Subcutaneous abdominal adipose tissue (tissue), 5 donors: ENCODE results near the gene FGF2.
A peak's percentile ranks its signal among the peaks of the same experiment; 100 is the strongest.

Source experiments
- H3K27ac ChIP-seq: one replicate; pipeline ENCODE4 v1.7.0; 2013; ENCODE audit warnings: low read depth, mild to moderate bottlenecking, inconsistent platforms, low read length, moderate library complexity
- H3K27me3 ChIP-seq, 5 donors: one replicate each; pipeline ENCODE4 v1.7.0; 2013; ENCODE audit warnings: low read length in 5 of 5, inconsistent platforms in 1 of 5; ENCODE audit not compliant: control insufficient read depth in 5 of 5, insufficient read depth in 4 of 5
- H3K36me3 ChIP-seq, 5 donors: one replicate each; pipeline ENCODE4 v1.7.0; 2013; ENCODE audit warnings: low read length in 5 of 5; ENCODE audit not compliant: control insufficient read depth in 5 of 5, insufficient read depth in 5 of 5
- H3K4me1 ChIP-seq, 5 donors: one replicate each; pipeline ENCODE4 v1.7.0; 2013; ENCODE audit warnings: low read length in 5 of 5, mild to moderate bottlenecking in 3 of 5, moderate library complexity in 1 of 5; ENCODE audit not compliant: control insufficient read depth in 5 of 5, insufficient read depth in 5 of 5
- H3K4me3 ChIP-seq, 5 donors: one replicate each; pipeline ENCODE4 v1.7.0; 2013; ENCODE audit warnings: low read length in 5 of 5, low read depth in 1 of 5
- H3K9ac ChIP-seq, 5 donors: one replicate each; pipeline ENCODE4 v1.7.0; 2013; ENCODE audit warnings: low read length in 5 of 5, mild to moderate bottlenecking in 4 of 5, moderate library complexity in 3 of 5
- H3K9me3 ChIP-seq, 5 donors: one replicate each; pipeline ENCODE4 v1.7.0; 2013; ENCODE audit warnings: low read length in 5 of 5; ENCODE audit not compliant: control insufficient read depth in 5 of 5
- donor health status: healthy.
- donor health status: healthy.
- donor health status: healthy.
- donor health status: healthy.
- donor health status: healthy.

FGF2 gene

DNA sequence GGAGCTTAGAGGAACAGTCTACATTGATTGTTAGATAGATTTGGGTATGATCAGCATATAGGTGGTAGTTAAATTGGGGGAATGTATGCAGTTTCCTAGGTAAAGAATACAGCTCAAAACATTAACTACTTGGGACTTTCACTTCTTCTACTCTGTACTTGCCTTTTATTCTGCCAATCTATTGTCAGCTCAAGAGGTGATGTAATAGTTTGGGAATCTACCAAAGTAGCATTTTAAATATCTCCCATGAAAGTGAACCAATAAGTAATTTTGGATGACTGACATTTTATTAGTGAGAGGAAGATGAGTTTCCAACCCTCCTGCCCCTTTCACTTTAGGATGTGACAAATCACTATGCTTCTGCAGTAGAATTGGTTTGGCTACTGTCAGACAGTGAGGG is 52.4 kb downstream of the FGF2 start:
- Histone ChIP-seq H3K4me1 (peaks cover 0 to 28% (median 16%) of the 10 kb centered on the region in 5 donors), H3K9ac (no peak overlapping the region), H3K4me3 (no peak overlapping the region), H3K27ac (peak overlapping the region; percentile 35), H3K36me3 (peaks cover 0 to 18% (median 4%) of the 10 kb centered on the region in 5 donors), H3K27me3 (no peaks in the 10 kb centered on the region), H3K9me3 (no peaks in the 10 kb centered on the region)

DNA sequence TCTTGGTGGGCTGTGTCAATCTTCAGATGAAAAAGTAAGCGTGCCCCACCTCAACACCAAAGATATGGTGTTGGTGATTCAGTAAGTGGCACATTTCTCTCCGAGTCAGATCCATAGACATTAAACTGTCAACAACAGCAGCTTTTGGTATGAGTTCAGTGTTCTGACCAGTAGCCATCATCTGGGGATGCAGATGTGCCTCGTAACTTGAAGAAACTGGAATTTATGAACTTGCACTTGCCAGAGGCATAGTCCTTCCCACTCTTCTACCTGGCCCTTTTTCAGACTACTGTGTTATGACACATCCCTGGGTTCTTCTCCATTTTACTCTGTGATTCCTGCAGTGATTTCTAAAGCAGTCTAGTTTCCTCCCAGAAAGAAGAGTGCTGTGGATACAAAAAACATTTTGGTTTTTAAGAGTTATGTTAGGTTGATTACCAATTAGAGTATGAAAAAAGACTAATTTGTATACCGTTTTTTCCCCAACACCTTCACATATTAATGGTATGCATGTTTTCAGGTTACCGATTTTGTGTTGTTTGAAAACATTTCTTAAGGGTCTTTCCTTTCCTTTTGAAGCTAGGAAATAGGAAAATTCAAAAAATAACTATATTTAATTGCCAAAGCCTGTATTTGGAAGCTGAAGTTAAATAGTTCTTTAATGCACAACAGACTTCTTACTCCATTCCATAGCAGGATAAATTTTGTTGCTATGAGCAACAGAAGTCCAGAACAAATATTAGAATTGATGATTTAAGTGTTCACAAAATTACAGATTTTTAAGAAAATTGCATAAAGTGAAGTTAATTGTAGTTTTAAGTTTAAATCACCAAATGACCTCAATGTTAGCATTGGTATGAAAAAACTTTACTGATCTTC is 56.5 kb downstream of the FGF2 start:
- no peaks in the 10 kb centered on the region for H3K27me3 ChIP-seq
- no peak overlapping the region for H3K9ac ChIP-seq
- no peak overlapping the region for H3K4me3 ChIP-seq
- peak overlapping the region; percentile 79 for H3K27ac ChIP-seq
- no peaks in the 10 kb centered on the region for H3K9me3 ChIP-seq
- H3K36me3 ChIP-seq, result peaks cover 0 to 9% (median 3%) of the 10 kb centered on the region in 5 donors
- H3K4me1 ChIP-seq, result peaks cover 0 to 32% (median 14%) of the 10 kb centered on the region in 5 donors

DNA sequence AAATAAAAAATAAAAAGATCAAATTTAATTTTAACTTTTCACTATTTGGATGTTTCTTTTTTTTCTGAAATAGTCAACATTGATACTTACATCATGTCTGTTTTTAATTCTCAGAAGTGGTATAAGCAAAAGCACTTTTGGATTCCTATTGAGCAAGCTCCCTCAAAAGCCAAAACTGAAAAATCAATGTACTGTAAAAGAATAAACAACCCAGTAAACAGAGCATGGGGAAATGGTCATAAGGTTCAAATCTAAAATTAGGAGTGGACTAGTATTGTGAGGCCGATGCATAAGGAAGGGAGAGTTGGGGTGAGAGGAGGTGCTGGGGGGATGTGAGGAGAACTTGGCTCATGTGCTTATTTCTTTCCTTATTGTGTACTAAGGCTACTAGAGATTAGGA is 57.9 kb downstream of the FGF2 start:
- no peaks in the 10 kb centered on the region for H3K9me3 ChIP-seq
- peak overlapping the region; percentile 79 for H3K27ac ChIP-seq
- no peaks in the 10 kb centered on the region for H3K27me3 ChIP-seq
- peaks cover 0 to 11% (median 5%) of the 10 kb centered on the region in 5 donors for H3K36me3 ChIP-seq
- H3K9ac ChIP-seq, result peak overlapping the region in 2 of 5 donors; percentile 41 to 48
- H3K4me1 ChIP-seq, result peaks cover 0 to 22% (median 9%) of the 10 kb centered on the region in 5 donors
- no peak overlapping the region for H3K4me3 ChIP-seq

DNA sequence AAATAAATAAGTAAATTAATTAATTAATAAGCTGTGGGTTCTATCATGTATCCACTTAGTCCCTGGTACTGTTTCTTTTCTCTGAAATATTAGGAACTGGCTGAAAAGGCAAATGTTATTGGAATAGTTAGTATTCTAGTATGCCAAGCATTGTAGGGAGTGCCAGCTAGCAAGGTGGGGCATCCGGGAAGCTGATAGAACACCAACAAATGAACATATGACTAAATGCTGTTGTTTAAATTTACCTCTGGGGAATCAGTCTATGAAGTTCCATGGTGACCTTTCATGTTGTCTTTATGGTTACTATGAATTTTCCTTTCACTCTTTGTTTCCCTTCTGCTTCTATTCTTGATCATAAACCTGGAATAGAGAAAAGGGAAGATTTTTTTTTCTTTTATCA is 63.1 kb downstream of the FGF2 start:
- no peak overlapping the region for H3K4me3 ChIP-seq
- peak overlapping the region; percentile 58 for H3K27ac ChIP-seq
- peaks cover 0 to 15% (median 3%) of the 10 kb centered on the region in 5 donors for H3K4me1 ChIP-seq
- H3K9me3 ChIP-seq, result no peaks in the 10 kb centered on the region
- no peak overlapping the region for H3K9ac ChIP-seq
- H3K36me3 ChIP-seq, result peaks cover 6 to 31% (median 20%) of the 10 kb centered on the region in 5 donors
- no peaks in the 10 kb centered on the region for H3K27me3 ChIP-seq

DNA sequence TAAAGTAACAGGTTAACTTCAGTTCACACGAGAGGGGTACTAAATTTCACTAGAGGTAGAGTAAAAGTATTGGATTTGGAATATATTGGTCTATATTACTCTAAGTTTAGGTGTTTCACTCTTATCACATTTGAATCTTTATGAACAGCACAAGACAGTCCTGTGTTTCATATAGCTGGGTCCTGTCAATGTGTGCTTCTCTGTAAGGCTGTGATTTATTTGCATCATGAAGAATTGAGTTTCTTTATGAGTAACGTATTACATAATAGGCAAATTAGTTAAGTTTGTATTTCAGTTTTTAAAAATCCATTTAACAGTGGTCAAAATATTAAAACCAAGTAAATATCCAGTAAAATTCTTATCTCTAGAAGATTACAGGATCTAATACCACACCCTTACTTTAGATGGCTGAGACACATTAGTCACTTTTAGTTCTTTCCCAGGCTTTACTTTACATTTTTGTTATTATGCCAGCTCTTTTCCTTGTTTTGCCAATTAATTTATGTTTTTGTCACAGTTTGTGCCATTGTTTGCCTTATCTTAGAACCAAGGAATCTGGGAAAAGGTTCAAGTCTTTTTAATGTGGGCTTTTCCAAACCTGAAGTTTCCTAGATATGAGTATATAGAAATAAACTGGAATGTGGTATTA is 63.6 kb downstream of the FGF2 start:
- H3K27ac ChIP-seq, result peak overlapping the region; percentile 58
- peaks cover 6 to 31% (median 20%) of the 10 kb centered on the region in 5 donors for H3K36me3 ChIP-seq
- peak overlapping the region in 1 of 5 donors; percentile 31 for H3K9ac ChIP-seq
- H3K27me3 ChIP-seq, result no peaks in the 10 kb centered on the region
- H3K4me3 ChIP-seq, result no peak overlapping the region
- H3K9me3 ChIP-seq, result no peaks in the 10 kb centered on the region
- H3K4me1 ChIP-seq, result peaks cover 0 to 10% (median 0%) of the 10 kb centered on the region in 5 donors

DNA sequence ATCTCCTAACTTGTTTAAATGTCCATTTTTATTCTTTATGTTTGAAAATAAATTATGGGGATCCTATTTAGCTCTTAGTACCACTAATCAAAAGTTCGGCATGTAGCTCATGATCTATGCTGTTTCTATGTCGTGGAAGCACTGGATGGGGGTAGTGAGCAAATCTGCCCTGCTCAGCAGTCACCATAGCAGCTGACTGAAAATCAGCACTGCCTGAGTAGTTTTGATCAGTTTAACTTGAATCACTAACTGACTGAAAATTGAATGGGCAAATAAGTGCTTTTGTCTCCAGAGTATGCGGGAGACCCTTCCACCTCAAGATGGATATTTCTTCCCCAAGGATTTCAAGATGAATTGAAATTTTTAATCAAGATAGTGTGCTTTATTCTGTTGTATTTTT is 68.2 kb downstream of the FGF2 start:
- no peaks in the 10 kb centered on the region for H3K9me3 ChIP-seq
- H3K27ac ChIP-seq, result no peak overlapping the region
- H3K4me3 ChIP-seq, result no peak overlapping the region
- peaks cover 0 to 10% (median 1%) of the 10 kb centered on the region in 5 donors for H3K4me1 ChIP-seq
- no peaks in the 10 kb centered on the region for H3K27me3 ChIP-seq
- peaks cover 6 to 25% (median 19%) of the 10 kb centered on the region in 5 donors for H3K36me3 ChIP-seq
- no peak overlapping the region for H3K9ac ChIP-seq

DNA sequence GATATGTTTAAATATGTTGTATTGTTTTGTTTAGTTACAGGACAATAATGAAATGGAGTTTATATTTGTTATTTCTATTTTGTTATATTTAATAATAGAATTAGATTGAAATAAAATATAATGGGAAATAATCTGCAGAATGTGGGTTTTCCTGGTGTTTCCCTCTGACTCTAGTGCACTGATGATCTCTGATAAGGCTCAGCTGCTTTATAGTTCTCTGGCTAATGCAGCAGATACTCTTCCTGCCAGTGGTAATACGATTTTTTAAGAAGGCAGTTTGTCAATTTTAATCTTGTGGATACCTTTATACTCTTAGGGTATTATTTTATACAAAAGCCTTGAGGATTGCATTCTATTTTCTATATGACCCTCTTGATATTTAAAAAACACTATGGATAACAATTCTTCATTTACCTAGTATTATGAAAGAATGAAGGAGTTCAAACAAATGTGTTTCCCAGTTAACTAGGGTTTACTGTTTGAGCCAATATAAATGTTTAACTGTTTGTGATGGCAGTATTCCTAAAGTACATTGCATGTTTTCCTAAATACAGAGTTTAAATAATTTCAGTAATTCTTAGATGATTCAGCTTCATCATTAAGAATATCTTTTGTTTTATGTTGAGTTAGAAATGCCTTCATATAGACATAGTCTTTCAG is 68.8 kb downstream of the FGF2 start:
- Histone ChIP-seq H3K9ac (no peak overlapping the region), H3K36me3 (peaks cover 6 to 25% (median 19%) of the 10 kb centered on the region in 5 donors), H3K4me3 (no peak overlapping the region), H3K27me3 (no peaks in the 10 kb centered on the region), H3K27ac (peak overlapping the region; percentile 19), H3K9me3 (no peaks in the 10 kb centered on the region), H3K4me1 (peaks cover 0 to 8% (median 0%) of the 10 kb centered on the region in 5 donors)

DNA sequence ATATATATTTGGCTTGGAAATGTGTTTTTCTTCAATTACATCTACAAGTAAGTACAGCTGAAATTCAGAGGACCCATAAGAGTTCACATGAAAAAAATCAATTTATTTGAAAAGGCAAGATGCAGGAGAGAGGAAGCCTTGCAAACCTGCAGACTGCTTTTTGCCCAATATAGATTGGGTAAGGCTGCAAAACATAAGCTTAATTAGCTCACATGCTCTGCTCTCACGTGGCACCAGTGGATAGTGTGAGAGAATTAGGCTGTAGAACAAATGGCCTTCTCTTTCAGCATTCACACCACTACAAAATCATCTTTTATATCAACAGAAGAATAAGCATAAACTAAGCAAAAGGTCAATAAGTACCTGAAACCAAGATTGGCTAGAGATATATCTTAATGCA is 69.6 kb downstream of the FGF2 start:
- H3K27ac ChIP-seq, result peak overlapping the region; percentile 19
- peaks cover 6 to 25% (median 19%) of the 10 kb centered on the region in 5 donors for H3K36me3 ChIP-seq
- no peak overlapping the region for H3K9ac ChIP-seq
- no peaks in the 10 kb centered on the region for H3K9me3 ChIP-seq
- no peaks in the 10 kb centered on the region for H3K27me3 ChIP-seq
- no peak overlapping the region for H3K4me3 ChIP-seq
- H3K4me1 ChIP-seq, result peaks cover 0 to 14% (median 0%) of the 10 kb centered on the region in 5 donors

DNA sequence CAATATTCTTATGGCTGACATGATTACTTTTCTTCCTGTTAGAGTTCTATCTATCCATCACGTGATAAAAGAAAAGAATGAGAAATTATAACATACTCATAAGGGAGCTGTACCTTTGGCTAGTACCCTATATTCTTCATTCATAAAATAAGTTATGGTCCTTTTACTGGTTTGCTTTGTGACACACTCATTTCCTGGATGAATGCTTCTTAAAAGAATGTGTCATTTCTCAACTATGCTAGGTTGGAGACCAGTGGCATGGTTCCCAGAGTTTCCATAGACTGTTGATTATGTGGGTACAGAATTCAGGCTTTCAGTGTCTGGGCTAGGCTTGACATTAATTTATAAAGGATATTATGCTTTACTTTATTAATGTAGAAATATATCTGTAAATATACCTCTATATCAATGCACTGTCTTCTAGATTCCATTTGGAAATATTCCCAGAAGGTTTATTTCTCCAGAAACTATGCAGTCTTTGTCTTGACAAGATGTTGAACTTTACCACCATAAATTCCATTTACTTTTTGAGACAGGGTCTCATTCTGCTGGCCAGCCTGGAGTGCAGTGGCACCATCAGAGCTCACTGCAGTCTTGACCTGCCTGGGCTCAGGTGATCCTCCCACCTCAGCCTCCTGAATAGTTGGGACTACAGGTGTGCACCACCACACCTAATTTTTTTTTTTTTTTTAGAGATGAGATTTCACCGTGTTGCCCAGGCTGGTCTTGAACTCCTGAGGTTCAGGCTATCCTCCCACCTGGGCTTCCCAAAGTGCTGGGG is 71.9 kb downstream of the FGF2 start:
- Histone ChIP-seq H3K4me3 (no peak overlapping the region), H3K9me3 (no peaks in the 10 kb centered on the region), H3K27me3 (no peaks in the 10 kb centered on the region), H3K9ac (no peak overlapping the region), H3K4me1 (peaks cover 0 to 14% (median 0%) of the 10 kb centered on the region in 5 donors), H3K36me3 (peaks cover 0 to 11% (median 7%) of the 10 kb centered on the region in 5 donors), H3K27ac (peak overlapping the region; percentile 61)
